HepG2 (cell line): ENCODE measurements around the gene EFEMP2. TPM values are rescaled to one million over a fixed set of nuclear protein-coding genes. Genes with fewer than 3 reads are reported as not detected.

ENCODE experiments used
- BORCS8-MEF2B ChIP-seq: sonication (generic); formaldehyde crosslinking; IDR thresholded peaks from 2 replicates; pipeline ENCODE4 v1.8.0; 2022; ENCODE audit warnings: mild to moderate bottlenecking, missing genetic modification reagents
- GZF1 ChIP-seq: sonication (generic); formaldehyde crosslinking; IDR thresholded peaks from 2 replicates; pipeline ENCODE4 v1.5.1; 2020; ENCODE audit warnings: mild to moderate bottlenecking, missing genetic modification reagents
- KDM1A ChIP-seq: IDR thresholded peaks from 2 replicates; pipeline ENCODE4 v1.6.1; 2016; ENCODE audit warnings: missing compliant biosample characterization
- KDM4B ChIP-seq: sonication (generic); formaldehyde crosslinking; IDR thresholded peaks from 2 replicates; pipeline ENCODE4 v1.4.0; 2020; ENCODE audit warnings: missing genetic modification reagents
- MLLT10 ChIP-seq: sonication (generic); formaldehyde crosslinking; IDR thresholded peaks from 2 replicates; pipeline ENCODE4 v1.4.0; 2020; ENCODE audit warnings: missing genetic modification reagents
- MTF2 ChIP-seq: sonication (generic); formaldehyde crosslinking; IDR thresholded peaks from 2 replicates; pipeline ENCODE4 v1.5.0; 2020; ENCODE audit warnings: missing genetic modification reagents, borderline replicate concordance
- MYPOP ChIP-seq: sonication (generic); formaldehyde crosslinking; IDR thresholded peaks from 2 replicates; pipeline ENCODE4 v1.8.1; 2023; ENCODE audit warnings: mild to moderate bottlenecking, moderate library complexity, missing genetic modification reagents
- SMAD1 ChIP-seq: sonication (generic); formaldehyde crosslinking; IDR thresholded peaks from 2 replicates; pipeline ENCODE4 v1.4.0; 2020; ENCODE audit warnings: missing genetic modification reagents, low read depth, mild to moderate bottlenecking, borderline replicate concordance
- TCF7 ChIP-seq: sonication (generic); IDR thresholded peaks from 2 replicates; pipeline ENCODE4 v1.6.1; 2016; ENCODE audit warnings: antibody characterized with exemption, low read depth
- TEF ChIP-seq: sonication (generic); formaldehyde crosslinking; IDR thresholded peaks from 2 replicates; pipeline ENCODE4 v1.5.0; 2020; ENCODE audit warnings: missing genetic modification reagents
- ZBTB10 ChIP-seq: sonication (generic); formaldehyde crosslinking; IDR thresholded peaks from 2 replicates; pipeline ENCODE4 v1.4.0; 2020; ENCODE audit warnings: missing genetic modification reagents, borderline replicate concordance
- ZNF10 ChIP-seq: sonication (generic); formaldehyde crosslinking; IDR thresholded peaks from 2 replicates; pipeline ENCODE4 v1.4.0; 2020; ENCODE audit warnings: mild to moderate bottlenecking, low read depth, missing genetic modification reagents, borderline replicate concordance
- ZNF224 ChIP-seq: sonication (generic); formaldehyde crosslinking; IDR thresholded peaks from 2 replicates; pipeline ENCODE4 v1.5.0; 2020; ENCODE audit warnings: mild to moderate bottlenecking, missing genetic modification reagents
- ZNF264 ChIP-seq: sonication (generic); formaldehyde crosslinking; IDR thresholded peaks from 2 replicates; pipeline ENCODE4 v1.4.0; 2020; ENCODE audit warnings: missing genetic modification reagents
- ZNF281 ChIP-seq: sonication (generic); formaldehyde crosslinking; IDR thresholded peaks from 2 replicates; pipeline ENCODE4 v1.4.0; 2020; ENCODE audit warnings: missing genetic modification reagents, borderline replicate concordance
- ZNF33A ChIP-seq: sonication (generic); formaldehyde crosslinking; IDR thresholded peaks from 2 replicates; pipeline ENCODE4 v1.5.1; 2020; ENCODE audit warnings: missing genetic modification reagents, mild to moderate bottlenecking, moderate library complexity, borderline replicate concordance
- ZNF350 ChIP-seq: sonication (generic); formaldehyde crosslinking; IDR thresholded peaks from 2 replicates; pipeline ENCODE4 v1.4.0; 2020; ENCODE audit warnings: mild to moderate bottlenecking, low read depth, missing genetic modification reagents, borderline replicate concordance
- ZNF547 ChIP-seq: sonication (generic); formaldehyde crosslinking; IDR thresholded peaks from 2 replicates; pipeline ENCODE4 v1.5.1; 2020; ENCODE audit warnings: mild to moderate bottlenecking, missing genetic modification reagents
- ZNF572 ChIP-seq: sonication (generic); formaldehyde crosslinking; IDR thresholded peaks from 2 replicates; pipeline ENCODE4 v1.5.1; 2020; ENCODE audit warnings: mild to moderate bottlenecking, missing genetic modification reagents
- ZNF589 ChIP-seq: sonication (generic); formaldehyde crosslinking; conservative IDR thresholded peaks from 2 replicates; pipeline ENCODE4 v1.8.0; 2022; ENCODE audit warnings: mild to moderate bottlenecking, moderate library complexity, missing genetic modification reagents
- ZNF766 ChIP-seq: sonication (generic); formaldehyde crosslinking; IDR thresholded peaks from 2 replicates; pipeline ENCODE4 v1.5.0; 2020; ENCODE audit warnings: missing genetic modification reagents, borderline replicate concordance
- ZNF879 ChIP-seq: sonication (generic); formaldehyde crosslinking; IDR thresholded peaks from 2 replicates; pipeline ENCODE4 v1.8.1; 2023; ENCODE audit warnings: missing genetic modification reagents
- ZNF891 ChIP-seq: sonication (generic); formaldehyde crosslinking; IDR thresholded peaks from 2 replicates; pipeline ENCODE4 v1.5.0; 2020; ENCODE audit warnings: mild to moderate bottlenecking, missing genetic modification reagents
- polyA plus RNA-seq, 8 experiments: library from polyadenylated mRNA; depleted of rRNA in 3 of 8; stranded (reverse) in 7 of 8; unstranded in 1 of 8; fragments of >200 nt; fragmentation: Illumina TruSeq in 4 of 8; extraction: Trizol in 4 of 8; gene quantifications; 2 replicates each; pipeline versions ENCODE4 v1.2.1 to v1.2.3, GENCODE V29; 2011 to 2016; ENCODE audit warnings: low read depth in 4 of 8, missing spikeins in 1 of 8, mixed read lengths in 1 of 8; ENCODE audit not compliant: insufficient read depth in 1 of 8
- total RNA-seq, 5 experiments: library from RNA; depleted of rRNA; stranded (reverse); fragments of >200 nt; fragmentation: Illumina TruSeq; extraction: Trizol; gene quantifications; 2 replicates each; pipeline ENCODE4 v1.2.3, GENCODE V29; 2016; ENCODE audit warnings: low read depth in 1 of 5

Gene EFEMP2
- total and polyA plus RNA-seq, 2 of the 13 experiments (the other 11 are each of a cell fraction or from before 2014, with no cell fraction given): 7.4 to 29.7 TPM

GRCh38 chr11:65859095-65859811, 13.3 kb downstream of the EFEMP2 start (continued):
- TF ChIP-seq ZNF264 (no peak; the same call in 1 of the 2 replicates), ZNF547 (no peak), SMAD1 (CRISPR knock-in tag) (no peak; the same call in 1 of the 2 replicates), BORCS8-MEF2B (CRISPR knock-in tag) (0 out of 2 replicates have a peak, but pooled peaks have one; percentile 3), MTF2 (CRISPR knock-in tag) (no peak), ZNF10 (CRISPR knock-in tag) (no peak), ZNF350 (0 out of 2 replicates have a peak, but pooled peaks have one; percentile 9), TCF7 (no peak), GZF1 (CRISPR knock-in tag) (no peak), ZNF879 (no peak), ZBTB10 (CRISPR knock-in tag) (no peak; the same call in 1 of the 2 replicates), MYPOP (peak; percentile 31), ZNF572 (no peak), KDM4B (CRISPR knock-in tag) (no peak), KDM1A (no peak), MLLT10 (CRISPR knock-in tag) (no peak), ZNF766 (CRISPR knock-in tag) (no peak), ZNF224 (0 out of 2 replicates have a peak, but pooled peaks have one; percentile 42), ZNF589 (no peak), ZNF33A (CRISPR knock-in tag) (no peak), ZNF891 (no peak), ZNF281 (CRISPR knock-in tag) (no peak), TEF (CRISPR knock-in tag) (no peak)
